ENCODE data around the gene SDCCAG8. TPM values are rescaled to one million over a fixed set of nuclear protein-coding genes. Genes with fewer than 3 reads are reported as not detected.
A peak's percentile ranks its signal among the peaks of the same experiment; 100 is the strongest.

The SDCCAG8 gene
- total RNA-seq, 1 donor from 2014 or later, result 18.3 TPM

- ATAC-seq, result no peak
- DNase-seq (ENCODE audit: missing footprints), result no peak
- intact Hi-C loops (cut with DNase I), result no loop called here
These were observed 203.2 kb downstream of the SDCCAG8 start for GRCh38 chr1:243459059-243459458.

- ATAC-seq (no peak), DNase-seq (ENCODE audit: missing footprints) (no peak)
- intact Hi-C loops (cut with DNase I), result no loop called here
These were observed 205.9 kb downstream of the SDCCAG8 start for GRCh38 chr1:243461700-243462099.

- intact Hi-C loops (cut with DNase I), result no loop called here
- no peak for DNase-seq (ENCODE audit: missing footprints)
- ATAC-seq, result no peak
These were observed 207.3 kb downstream of the SDCCAG8 start for GRCh38 chr1:243462929-243463697.

- ATAC-seq (no peak), DNase-seq (ENCODE audit: missing footprints) (no peak)
- intact Hi-C loops (cut with DNase I), result no loop called here
These were observed 209.2 kb downstream of the SDCCAG8 start for GRCh38 chr1:243465081-243465480.

- intact Hi-C loops (cut with DNase I), result no loop called here
- ATAC-seq (no peak), DNase-seq (ENCODE audit: missing footprints) (no peak)
These were observed 209.9 kb downstream of the SDCCAG8 start for GRCh38 chr1:243465738-243466137.

- intact Hi-C loops (cut with DNase I), result no loop called here
- no peak for ATAC-seq
- DNase-seq (ENCODE audit: missing footprints), result no peak
These were observed 213.7 kb downstream of the SDCCAG8 start for GRCh38 chr1:243469497-243469896.

- intact Hi-C loops (cut with DNase I), result no loop called here
- no peak for ATAC-seq
- no peak for DNase-seq (ENCODE audit: missing footprints)
These were observed 214.7 kb downstream of the SDCCAG8 start for GRCh38 chr1:243470502-243470901.

GRCh38 chr1:243471026-243471685 lies 215.3 kb downstream of the SDCCAG8 start:
- intact Hi-C loops (cut with DNase I), result no loop called here
- ATAC-seq, result peak; percentile 40
- DNase-seq (ENCODE audit: missing footprints), result no peak

- peak; percentile 27 for ATAC-seq
- intact Hi-C loops (cut with DNase I), result no loop called here
- DNase-seq (ENCODE audit: missing footprints), result no peak
These were observed 216.2 kb downstream of the SDCCAG8 start for GRCh38 chr1:243471754-243472745.

GRCh38 chr1:243473227-243474135 lies 217.6 kb downstream of the SDCCAG8 start:
- DNase-seq (ENCODE audit: missing footprints) (no peak), ATAC-seq (no peak)
- intact Hi-C loops (cut with DNase I), result no loop called here

GRCh38 chr1:243474136-243474881 lies 218.5 kb downstream of the SDCCAG8 start:
- no peak for ATAC-seq
- DNase-seq (ENCODE audit: missing footprints), result no peak
- intact Hi-C loops (cut with DNase I), result no loop called here

GRCh38 chr1:243474906-243475305 lies 219.1 kb downstream of the SDCCAG8 start:
- DNase-seq (ENCODE audit: missing footprints), result no peak
- intact Hi-C loops (cut with DNase I), result no loop called here

GRCh38 chr1:243475966-243476365 lies 220.1 kb downstream of the SDCCAG8 start:
- intact Hi-C loops (cut with DNase I), result no loop called here
- no peak for ATAC-seq
- DNase-seq (ENCODE audit: missing footprints), result no peak

More at GRCh38 chr1:243474906-243475305, 219.1 kb downstream of the SDCCAG8 start:
- no peak for ATAC-seq

GRCh38 chr1:243477731-243478290 lies 222.0 kb downstream of the SDCCAG8 start:
- no peak for DNase-seq (ENCODE audit: missing footprints)
- no peak for ATAC-seq
- intact Hi-C loops (cut with DNase I), result no loop called here

- intact Hi-C loops (cut with DNase I), result no loop called here
- DNase-seq (ENCODE audit: missing footprints) (no peak), ATAC-seq (no peak)
These were observed 225.3 kb downstream of the SDCCAG8 start for GRCh38 chr1:243481101-243481500.

- DNase-seq (ENCODE audit: missing footprints) (no peak), ATAC-seq (peak; percentile 84)
- intact Hi-C loops (cut with DNase I), result no loop called here
These were observed 226.5 kb downstream of the SDCCAG8 start for GRCh38 chr1:243482141-243483022.

Data from Right ventricle myocardium inferior (tissue), 1 donor.